ENCODE results near the gene SNRPA1.
"Not testable (repeated sequence)": the region's sequence is repeated elsewhere in the genome, so short reads cannot be mapped to it uniquely, and the experiment has no call there.

SNRPA1 gene

DNA sequence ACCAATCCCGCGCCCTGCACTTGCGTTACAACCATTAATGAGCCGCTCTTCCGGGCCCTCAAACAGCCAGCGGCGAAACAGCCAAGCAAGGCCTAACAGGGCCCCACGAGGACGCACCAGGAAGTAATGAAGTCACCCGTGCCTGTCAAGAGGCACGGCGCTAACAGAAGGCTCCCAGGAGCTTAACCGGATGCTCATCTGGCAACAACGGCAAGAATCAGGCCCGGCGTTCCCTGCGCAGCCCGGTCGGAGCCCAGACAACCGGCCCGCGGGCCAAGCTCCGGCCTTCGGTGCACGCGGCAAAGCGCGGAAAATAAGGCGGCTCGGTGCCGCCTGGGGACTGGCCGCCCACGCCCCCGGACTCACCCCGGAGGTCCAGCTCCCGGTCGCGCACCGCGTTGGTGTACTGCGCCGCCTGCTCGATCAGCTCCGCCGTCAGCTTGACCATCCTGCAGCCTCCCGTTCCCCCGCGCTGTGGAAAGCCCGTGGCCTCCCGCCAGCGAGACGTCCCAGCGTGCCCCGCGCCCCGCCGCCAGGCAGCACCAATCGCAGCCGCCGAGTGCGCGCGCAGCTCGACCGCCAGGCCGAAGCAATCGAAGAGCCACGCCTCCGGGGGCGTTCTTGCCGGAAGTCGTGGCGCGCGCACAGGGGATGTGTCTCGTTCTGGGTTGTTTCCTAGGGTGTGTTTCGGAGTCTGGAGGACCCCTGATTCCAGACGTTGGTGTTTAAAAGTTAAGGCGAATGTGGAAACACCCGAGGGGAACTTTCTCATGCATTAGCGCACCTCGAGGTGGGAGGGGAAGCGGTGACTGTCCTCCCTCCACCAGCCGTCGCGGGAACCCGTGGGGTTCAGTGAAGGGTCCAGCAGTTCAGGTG, at the start of gene SNRPA1:
Gene SNRPA1 (minus strand): TSS at position 518 of the 876 bp plus-strand sequence. CDS start 70 bp downstream, at position 448.
- peak; percentile 94 for DNase-seq (ENCODE audit: low spot score)

DNA sequence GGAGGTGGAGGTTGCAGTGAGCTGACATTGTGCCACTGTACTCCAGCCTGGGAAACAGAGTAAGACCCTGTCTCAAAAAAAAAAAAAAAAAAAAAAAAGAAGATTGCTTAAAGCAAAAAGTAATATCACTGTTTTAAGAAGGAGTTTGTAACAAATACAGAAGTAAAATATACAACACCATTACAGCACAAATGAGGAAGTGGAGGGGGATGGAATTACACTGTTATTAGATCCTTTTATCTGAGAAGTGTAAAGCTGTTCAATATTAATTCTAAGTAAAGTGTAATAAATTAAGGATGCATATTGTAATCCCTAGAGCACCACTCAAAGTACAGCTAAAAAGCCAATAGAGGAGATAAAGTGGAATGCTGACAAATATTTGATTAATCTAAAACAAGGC, 47.0 kb upstream of the SNRPA1 start:
- no peak for DNase-seq (ENCODE audit: low spot score)

DNA sequence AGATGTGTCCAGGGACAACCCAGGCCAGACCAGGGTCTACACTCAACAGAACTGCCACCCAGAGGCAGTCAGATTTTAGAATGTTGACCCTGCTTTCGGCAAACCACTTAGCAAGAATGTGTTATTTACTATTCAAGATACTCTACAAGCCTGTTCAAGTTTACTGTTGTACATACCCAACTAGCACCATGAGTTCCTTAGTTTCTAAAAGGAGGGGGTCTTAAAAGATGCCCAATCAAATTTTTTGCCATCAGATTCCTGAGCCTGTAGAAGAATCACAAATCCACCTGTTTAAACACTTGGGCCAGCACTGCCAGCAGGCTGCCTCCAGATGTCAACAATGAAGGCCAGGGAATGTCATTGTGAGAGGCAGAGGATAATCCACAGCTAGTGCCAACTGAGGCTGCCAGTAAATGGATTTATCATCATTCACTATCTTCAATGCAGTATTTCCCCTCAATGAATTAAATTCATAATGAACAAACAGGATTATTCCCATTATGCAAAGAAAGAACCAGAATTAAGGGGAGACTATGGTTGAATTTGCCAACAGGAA, 43.5 kb upstream of the SNRPA1 start:
- no peak for DNase-seq (ENCODE audit: low spot score)

DNA sequence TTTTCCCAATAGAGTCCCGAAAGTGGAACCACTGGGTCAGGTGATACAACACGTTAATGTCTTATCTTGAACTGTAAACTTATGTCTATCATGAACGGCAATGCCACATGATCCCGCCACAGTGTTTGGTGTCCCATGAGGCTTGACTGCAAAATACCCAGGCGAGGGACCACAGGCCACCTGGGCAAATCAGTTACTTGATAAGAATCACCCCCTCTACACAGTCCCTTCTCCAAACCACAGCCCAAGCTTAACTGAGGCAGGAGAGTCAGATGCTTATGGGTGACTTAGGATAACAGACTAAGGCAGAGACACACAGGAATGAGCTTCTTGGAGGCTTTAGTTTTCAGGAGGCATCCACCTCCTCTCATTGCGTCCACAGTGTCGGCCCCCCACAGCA, 42.9 kb upstream of the SNRPA1 start:
- DNase-seq (ENCODE audit: low spot score), result no peak

DNA sequence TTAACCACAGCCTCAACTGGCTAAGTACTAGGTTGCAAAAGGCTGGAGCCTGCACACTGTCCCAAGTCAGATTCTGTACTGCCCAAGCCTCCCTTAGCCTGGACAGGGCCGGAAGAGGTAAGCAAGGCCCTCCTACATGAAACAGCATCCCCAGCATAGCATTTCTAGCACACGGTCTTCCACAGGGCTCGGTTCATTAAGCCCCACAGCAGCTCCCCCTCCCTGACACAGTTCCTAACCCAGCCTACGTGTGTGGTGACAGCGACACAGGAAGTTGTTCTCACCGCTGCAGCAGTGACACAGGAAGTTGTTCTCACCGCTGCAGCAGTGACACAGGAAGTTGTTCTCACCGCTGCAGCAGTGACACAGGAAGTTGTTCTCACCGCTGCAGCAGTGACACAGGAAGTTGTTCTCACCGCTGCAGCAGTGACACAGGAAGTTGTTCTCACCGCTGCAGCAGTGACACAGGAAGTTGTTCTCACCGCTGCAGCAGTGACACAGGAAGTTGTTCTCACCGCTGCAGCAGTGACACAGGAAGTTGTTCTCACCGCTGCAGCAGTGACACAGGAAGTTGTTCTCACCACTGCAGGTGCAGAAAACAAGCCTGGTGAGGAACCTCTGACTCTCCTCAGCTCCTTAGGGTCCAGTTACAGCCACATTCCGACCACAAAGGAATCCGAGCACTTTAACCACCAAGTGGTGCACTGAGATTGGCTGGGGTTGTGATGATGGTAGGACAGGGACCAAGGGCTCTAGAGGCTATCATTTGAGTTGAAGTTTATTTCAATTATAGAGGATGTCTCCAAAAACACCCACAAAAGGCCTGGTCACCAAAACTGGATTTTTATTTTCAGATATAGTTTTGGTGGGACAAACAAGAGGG, 39.1 kb upstream of the SNRPA1 start:
- DNase-seq (ENCODE audit: low spot score), result not testable (repeated sequence)

DNA sequence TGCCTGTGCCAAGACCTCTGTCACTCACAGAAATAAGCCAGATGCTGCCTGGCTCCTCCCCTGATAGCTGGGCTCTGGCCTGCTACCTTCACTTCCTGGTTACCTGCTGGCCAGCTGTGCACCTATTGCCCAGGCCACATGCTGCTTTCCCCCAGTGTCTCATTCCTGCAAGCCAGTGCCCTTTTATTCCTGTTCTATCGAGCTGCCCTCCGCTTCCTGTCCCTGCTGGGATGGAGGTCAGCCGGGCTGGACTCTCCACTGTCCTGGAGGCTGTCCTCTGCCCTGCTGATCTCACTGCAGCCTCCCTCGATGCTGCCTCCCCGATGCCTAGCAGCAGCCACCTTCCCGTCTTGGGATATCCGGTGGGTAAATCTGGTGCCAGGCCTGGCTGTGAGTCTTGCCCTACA, 37.0 kb upstream of the SNRPA1 start:
- no peak for DNase-seq (ENCODE audit: low spot score)

DNA sequence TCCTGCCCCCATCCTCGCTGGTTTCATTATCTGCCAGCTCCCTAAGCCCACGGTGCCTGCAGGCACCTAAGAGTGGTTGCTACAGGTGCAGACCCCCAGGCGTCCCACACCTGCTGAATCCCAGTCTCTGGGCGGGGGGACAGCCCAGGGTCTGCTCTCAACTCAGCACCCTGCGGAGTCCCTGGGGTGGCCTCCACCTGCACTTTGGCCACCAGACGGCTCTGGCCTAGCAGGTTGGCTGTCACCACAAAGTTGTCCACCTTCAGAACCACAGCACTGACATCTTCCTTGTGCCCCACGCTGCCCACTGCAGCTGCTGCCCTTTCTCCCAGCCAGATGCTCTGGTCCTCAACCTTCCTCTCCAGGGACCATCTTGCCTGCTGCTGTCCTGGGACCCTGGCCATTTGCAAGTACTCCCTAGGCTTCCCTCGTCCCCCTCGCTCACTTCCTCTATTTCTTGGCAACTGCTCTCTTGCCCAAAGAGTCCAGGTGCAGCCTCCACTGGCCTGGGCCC, 34.9 kb upstream of the SNRPA1 start:
- DNase-seq (ENCODE audit: low spot score), result no peak

DNA sequence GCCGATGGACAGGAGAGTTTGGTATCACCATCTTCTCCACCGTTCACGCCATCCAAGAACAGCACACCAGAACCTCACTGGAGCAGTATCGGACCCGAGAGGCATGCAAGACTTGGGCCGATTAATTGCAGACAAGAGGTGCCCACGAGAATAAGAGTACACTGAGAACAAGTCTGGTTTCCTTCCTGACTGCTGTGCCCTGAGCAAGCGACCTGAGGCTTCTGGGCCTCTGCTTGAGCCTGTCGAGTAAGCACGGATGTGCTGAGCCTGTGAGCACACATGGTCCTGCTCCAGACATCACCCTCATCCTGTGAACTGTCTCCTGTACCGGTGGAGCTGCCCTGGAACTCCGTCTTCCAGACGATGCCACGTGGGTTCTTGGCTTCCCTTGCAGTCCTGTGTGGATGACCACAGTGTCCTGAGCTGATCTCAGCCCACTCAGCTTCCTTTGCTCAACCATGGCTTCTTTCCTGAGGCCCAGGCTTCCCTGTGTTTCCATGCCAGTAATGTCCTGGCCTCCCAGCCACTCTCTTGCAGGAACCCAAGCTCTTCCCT, 34.3 kb upstream of the SNRPA1 start:
- DNase-seq (ENCODE audit: low spot score), result no peak

DNA sequence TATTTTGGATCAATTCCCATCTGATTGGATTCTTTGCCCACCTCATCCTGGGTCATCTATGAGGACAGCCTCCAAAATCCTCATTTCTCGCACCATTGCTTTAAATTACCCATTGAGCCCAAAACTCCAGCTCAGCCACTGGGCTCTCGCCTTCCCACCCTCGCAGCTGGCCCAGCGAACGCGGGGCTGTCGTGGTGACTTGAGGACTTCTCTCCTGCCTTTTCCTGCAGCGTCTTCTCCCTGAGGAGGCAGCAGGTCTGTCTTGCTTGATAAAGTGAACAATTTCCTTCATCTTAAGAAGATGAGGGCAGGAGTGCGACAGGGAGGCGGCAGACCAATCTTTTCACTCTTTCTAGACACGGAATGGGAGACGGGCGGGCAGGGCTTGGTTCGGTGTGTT, 33.0 kb upstream of the SNRPA1 start:
- no peak for DNase-seq (ENCODE audit: low spot score)

DNA sequence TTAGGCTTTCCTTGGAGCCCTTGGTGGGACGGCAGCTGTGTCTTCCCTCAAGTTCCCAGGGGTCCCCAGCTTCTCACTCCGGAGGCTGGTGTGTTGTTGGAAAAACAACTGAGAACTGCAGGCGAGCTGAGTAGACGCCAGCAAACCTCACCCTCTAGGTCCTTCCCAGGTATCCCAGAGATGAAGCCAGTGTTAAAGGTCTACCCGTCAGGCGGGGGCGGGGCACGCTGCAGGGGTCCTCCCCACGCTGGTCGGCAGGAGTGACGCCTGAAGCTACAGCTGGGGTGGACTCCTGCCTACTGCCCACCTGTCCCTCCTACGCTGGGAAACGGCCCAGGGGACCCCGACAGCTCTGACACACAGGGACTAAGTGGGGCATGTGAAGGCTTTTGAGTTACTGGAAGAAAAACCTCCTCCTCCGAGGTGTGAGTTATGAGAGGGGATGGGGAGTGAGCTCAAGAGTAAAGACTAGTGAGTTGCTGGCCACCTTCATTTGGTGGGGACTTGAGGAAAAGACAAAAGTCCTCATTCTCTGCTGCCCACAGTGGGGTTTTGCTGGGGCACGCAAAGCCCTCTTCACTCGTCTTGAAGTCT, 32.2 kb upstream of the SNRPA1 start:
- no peak for DNase-seq (ENCODE audit: low spot score)

DNA sequence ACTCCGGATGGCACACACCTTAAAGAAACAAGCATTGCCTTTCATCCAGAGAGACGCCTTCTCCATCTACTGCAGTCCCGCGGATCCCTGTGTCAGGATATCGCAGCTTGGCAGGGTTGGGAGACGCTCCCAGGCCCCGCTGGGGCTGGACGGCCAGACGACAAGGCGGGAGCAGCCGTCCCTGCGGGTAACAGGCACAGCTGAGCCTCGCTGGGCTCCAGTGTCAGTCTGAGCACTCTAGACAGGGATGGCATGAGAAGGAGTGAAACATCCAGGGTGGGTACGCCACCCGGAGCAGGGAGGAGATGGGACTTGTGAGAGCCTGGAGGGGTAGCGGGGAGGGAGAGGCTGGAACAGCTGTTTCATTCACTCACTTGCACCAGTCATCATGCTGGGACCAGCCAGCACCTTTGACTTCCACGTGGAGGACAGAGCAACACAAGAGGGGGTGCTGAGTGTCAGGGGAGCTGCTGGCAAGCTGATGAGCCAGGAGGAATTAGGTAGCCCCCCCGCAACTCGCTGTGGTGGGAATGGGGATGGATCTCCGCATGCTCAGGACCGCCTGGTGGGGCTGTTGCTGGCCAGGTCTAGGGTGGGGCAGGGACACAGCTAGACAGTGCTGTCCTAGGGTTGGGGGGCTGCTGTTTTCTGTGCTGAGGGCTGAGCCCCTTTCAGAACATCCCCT, 31.6 kb upstream of the SNRPA1 start:
- no peak for DNase-seq (ENCODE audit: low spot score)

DNA sequence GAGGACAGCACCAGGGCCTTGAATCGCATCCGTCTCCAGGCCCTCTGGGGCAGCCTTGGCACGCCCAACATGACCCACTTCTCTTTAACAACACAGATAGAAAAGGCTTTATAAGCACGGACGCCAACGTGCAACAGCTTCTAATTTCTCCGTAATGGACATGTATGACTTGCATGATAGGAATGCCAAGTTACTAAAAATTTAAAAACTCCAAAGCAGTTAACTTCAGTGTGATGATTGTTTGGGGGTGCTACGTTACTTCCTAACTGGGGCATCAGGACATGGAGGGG, 30.9 kb upstream of the SNRPA1 start:
- DNase-seq (ENCODE audit: low spot score), result no peak

DNA sequence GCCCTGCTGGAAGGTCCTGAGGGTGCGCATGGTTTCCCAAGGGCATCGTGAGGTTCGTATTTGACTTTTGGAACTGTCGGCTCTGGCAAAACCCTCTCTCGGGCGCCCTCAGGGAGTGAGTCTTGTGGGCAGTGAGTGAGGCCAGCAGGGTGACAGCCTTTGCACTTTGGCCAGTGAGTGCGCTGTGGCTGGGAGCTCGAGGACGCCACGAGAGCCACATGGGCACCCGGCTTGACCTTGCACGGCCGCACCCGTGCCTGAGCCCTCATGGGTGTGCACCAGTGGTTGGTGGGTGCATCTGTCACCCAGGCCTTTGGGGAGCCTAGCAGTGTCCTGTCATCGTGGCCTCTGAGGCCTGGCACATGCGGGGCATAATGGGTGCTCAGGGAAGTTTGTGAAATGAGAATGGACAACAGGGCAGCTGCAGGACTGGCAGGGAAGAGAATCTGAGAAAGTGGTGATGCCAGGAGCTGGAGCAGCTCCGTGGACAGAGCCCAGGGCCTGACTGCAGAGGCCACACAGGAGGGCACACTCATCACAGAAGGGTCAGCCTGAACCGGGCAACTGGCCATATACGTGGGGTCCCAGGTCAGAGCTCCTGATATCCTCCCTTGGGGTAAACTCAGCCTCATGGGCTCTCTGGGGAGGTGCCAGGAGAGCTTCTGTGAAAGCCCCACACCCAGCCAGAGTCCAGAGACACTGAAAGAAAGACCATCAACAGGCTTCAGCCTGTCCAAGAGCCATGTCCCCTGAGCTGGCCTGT, 30.4 kb upstream of the SNRPA1 start:
- DNase-seq (ENCODE audit: low spot score), result no peak

DNA sequence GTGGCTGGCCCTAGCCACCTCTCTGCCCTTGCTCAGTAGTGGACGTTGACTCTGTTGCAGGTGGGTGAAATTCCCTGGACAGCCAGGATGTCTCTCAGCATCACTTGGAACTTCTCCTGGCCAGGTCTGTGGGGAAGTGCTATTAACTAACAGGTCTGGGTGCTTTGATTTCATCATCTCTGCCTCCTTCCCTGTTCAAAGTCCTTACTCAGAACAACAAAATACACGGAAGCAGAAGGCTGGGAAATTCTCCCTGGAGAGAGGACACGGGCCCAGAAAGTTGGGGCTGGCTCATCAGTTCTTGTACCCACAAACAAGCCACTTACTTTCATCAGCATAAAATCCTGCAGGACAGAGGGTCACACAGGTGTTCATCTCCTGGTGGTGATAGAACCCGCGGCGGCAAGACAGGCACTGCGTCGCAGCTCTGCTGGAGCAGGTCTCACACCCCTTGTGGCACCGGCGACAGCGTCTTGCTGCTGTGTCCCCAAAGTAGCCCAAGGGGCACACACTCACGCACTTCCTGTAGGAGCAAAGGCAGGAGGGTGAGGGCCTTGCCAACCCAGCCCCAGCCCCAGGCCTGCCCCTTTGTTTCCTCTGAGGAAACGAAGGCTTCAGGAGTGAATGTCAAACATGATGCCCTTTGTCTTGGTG, 29.6 kb upstream of the SNRPA1 start:
- DNase-seq (ENCODE audit: low spot score), result no peak

DNA sequence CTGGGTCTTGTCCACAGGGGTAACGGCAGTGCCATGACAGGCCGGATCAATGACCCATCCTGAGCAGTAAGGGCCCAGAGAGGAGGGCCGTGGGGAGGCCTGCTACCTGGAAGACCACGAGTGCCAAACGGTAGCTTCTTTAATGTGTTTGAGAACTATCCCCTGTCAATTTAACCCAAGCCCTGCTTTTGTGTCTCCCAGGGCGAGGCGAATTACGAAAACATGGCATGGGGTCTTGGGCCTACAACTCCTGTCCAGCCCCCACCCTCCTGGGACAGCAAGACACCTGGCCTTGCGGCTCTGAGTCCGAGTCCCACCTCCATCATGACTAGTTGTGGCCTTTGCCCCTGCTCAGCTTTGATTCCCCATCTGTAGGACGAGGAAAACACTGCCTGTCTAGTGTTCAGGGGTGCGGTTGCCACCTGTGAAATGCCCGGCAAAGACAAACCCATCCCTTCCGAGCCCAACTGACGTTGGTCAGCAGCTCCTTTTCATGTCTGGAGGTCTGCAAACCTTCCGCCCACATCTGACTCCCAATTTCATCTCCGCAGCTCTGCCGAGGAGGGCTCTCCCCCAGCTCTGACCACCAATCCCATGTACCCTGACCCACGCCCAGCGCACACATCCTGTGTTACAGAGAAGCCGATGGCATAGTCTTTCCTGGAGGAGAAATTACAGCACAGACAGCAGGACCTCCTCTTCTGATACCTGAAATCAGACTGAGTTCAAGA, 28.9 kb upstream of the SNRPA1 start:
- DNase-seq (ENCODE audit: low spot score), result no peak

DNA sequence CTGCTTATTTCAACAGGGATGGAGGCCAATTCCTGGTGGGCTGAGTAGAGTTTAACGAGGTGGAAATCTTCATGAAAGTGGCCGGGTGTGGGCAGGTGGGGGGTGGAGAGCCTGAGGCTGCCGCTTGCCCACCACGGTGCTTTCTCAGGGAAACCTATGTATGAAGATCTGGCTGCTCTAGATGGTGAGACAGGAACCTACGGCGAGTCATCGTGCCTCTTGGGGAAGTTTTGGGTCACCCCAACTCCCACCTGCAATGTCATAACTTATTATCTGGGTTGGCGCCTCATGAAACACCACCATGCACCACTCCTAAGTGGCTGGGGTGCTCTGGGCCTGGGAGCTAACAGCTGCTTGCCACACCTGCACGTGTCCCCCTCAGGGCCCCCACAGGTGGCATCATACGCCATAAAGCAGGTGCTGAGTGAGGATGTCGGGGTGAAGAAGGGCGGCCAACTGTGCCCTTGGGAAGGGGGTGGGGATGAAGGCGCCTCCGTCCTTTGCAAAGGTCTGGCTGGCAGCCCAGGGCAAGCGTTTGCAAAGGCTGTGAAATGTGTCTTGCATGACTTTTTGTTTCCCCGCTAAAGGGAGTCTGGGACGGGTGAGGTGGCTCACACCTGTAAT, 27.9 kb upstream of the SNRPA1 start:
- no peak for DNase-seq (ENCODE audit: low spot score)

DNA sequence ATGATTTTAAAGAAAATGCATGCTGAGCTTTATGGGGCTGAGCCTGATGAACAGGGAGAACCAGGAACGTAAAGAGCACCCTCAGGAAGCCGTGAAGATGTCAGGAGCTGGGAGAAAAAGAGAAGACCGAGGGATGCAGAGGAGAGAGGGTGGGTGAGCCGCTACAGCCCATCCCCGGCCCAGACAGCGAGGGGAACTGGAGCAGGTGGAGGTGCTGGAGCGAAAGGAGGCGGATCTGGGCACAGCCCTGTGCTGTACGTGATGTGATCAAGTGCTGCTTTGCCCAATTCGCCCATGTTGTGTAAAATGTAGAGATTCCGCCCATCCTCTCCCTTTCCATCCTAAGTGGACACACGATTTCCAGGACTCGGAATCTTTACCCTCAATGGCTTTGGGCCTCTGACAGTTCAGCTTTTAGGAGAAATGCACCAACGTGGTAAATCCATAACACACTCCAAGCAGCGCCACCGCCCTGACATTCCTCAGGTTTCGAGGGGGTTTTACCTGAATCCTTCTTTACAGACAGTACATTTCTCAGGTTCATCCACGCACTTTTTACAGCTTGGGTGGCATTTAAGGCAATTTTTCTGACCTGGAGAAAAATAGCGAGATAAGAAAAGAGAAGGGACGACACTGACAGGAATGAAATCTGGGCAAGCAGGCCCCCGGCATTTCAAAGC, 27.1 kb upstream of the SNRPA1 start:
- DNase-seq (ENCODE audit: low spot score), result no peak

DNA sequence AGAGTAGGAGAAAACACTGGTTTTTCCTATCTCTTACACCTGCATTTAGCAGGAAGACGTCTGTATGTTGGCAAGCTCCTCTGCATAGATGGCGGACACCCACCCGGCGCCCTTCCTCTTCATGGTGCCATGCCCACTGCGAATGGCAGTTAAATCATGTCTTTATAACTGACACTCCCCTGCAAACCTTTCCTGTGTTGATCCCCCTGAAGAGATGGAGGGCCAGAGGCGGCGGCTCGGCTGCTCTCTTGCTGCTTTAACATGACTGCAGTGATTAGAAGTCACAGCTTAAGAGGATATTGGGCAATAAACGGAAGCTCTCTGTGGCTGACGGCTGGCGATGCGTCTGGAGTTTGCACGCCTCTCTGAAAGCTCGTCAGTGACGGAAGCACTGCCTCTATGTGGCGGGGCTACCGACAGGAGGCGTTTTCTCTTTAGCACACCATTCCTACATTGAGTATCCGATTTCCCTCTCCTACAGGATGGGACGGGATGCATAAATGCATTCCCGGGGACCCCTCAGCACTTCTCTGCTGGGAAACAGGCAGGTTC, 25.5 kb upstream of the SNRPA1 start:
- DNase-seq (ENCODE audit: low spot score), result peak; percentile 44
